Loucy (cell line): ENCODE measurements around the gene C1orf159.

Experiments
- CTCF ChIP-seq: fragments of 200-600 bp; sonication (generic); conservative IDR thresholded peaks from 2 replicates; pipeline ENCODE4 v1.5.1; 2014; ENCODE audit warnings: mild to moderate bottlenecking, antibody characterized with exemption, low read length
- EZH2phosphoT487 ChIP-seq: fragments of 200-600 bp; IDR thresholded peaks from 2 replicates; pipeline ENCODE4 v1.6.1; 2018; ENCODE audit warnings: antibody characterized with exemption, mild to moderate bottlenecking, moderate library complexity, borderline replicate concordance

DNA sequence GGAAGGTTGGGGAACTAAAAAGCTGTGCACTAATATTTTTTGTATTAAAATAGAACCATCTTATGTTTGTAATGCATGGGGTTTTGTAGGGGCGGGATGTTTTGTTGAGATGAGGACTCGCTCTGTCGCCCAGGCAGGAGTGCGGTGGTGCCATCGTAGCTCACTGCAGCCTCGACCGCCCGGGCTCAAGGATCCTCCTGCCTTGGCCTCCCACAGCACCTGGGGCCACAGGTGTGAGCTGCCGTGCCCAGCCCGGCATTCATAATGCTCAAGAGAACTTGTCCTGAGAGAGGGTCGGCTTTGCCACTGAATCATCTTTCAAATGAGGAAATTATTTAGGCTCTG is 3.0 kb upstream of the C1orf159 start:
- TF ChIP-seq CTCF (no peak), EZH2phosphoT487 (no peak)
